Measurements from ENCODE around the gene EP400. TPM values are rescaled to one million over a fixed set of nuclear protein-coding genes. Genes with fewer than 3 reads are reported as not detected.

EP400 gene
- total and polyA plus RNA-seq, 2 of the 4 experiments (the other 2 are of a cell fraction), result 4.3 to 11.4 TPM

- H4K8ac ChIP-seq (ENCODE audit: low read depth in 2 of 2, low read length in 2 of 2), result no peak overlapping the region
- ChIA-PET POLR2A (ENCODE audit: unreplicated experiment) (no interaction called here), CTCF (no interaction called here)
- H4K20me1 ChIP-seq (ENCODE audit: insufficient read depth, low read length), result peaks cover 2% of the 10 kb centered on the region; the same call in 1 of the 2 replicates
- no peaks in the 10 kb centered on the region for H3K27me3 ChIP-seq (ENCODE audit: control insufficient read depth, insufficient read depth, low read length)
- H2BK120ac ChIP-seq (ENCODE audit: low read depth, low read length), result no peak overlapping the region
- no peak overlapping the region for H4K91ac ChIP-seq (ENCODE audit: insufficient read depth, low read depth, low read length)
- H2BK20ac ChIP-seq (ENCODE audit: low read depth, low read length), result no peak overlapping the region
- H3K4me3 ChIP-seq (ENCODE audit: insufficient read depth, low read depth, low read length), result no peak overlapping the region
- no peaks in the 10 kb centered on the region for H3K9me3 ChIP-seq (ENCODE audit: control insufficient read depth, insufficient read depth, low read length)
- no peak overlapping the region for H3K4me2 ChIP-seq (ENCODE audit: low read depth, low read length)
- 0 out of 4 replicates have a peak, but pooled peaks cover 0 to 7% of the 10 kb centered on the region in 2 experiments for H3K79me1 ChIP-seq (ENCODE audit: low read depth in 1 of 2, low read length in 2 of 2)
- dilution Hi-C loops (cut with HindIII; ENCODE audit: low sequenced_read_pairs, unreplicated experiment) (no loop called here), intact Hi-C loops (cut with micrococcal nuclease) (no loop called here), in situ Hi-C loops (cut with MboI; ENCODE audit: low sequenced_read_pairs) (no loop called here)
- H3K56ac ChIP-seq (ENCODE audit: extremely low read depth, insufficient read depth, low read length), result no peak overlapping the region
- BruUV-seq (replicated peaks), result no TSS peak
- no peak overlapping the region for H3K23ac ChIP-seq (ENCODE audit: low read depth, low read length)
- no peak overlapping the region for H3K4ac ChIP-seq (ENCODE audit: low read depth, low read length)
- H2AK9ac ChIP-seq (replicated peaks; ENCODE audit: low read depth, low read length, poor library complexity), result no peak overlapping the region
- H3K14ac ChIP-seq (replicated peaks; ENCODE audit: low read depth, low read length), result no peak overlapping the region
- H4K5ac ChIP-seq (ENCODE audit: low read depth, low read length), result no peak overlapping the region
- H3K9ac ChIP-seq (ENCODE audit: low read depth, low read length), result no peak overlapping the region
- H3K18ac ChIP-seq (ENCODE audit: low read depth, low read length), result no peak overlapping the region
- no peak overlapping the region for H3K27ac ChIP-seq (ENCODE audit: insufficient read depth, low read length)
- no peak overlapping the region for H2BK15ac ChIP-seq (ENCODE audit: low read depth, low read length)
- DNase-seq, result no peak
- H2AFZ ChIP-seq (replicated peaks; ENCODE audit: low read length, poor library complexity), result no peak overlapping the region
- H2BK5ac ChIP-seq (ENCODE audit: low read depth, low read length, poor library complexity, severe bottlenecking), result no peak overlapping the region
- H2AK5ac ChIP-seq (ENCODE audit: low read depth, low read length), result no peak overlapping the region
- WGBS, 2 experiments (ENCODE audit: extremely low coverage in 2 of 2, insufficient read length in 1 of 2), result 100% methylated on average over 3 of the region's 31 CpGs; no CpG with 5 or more reads in 1 of the 2 experiments
- H3K4me1 ChIP-seq (ENCODE audit: control insufficient read depth, insufficient read depth, low read length), result peaks cover 7% of the 10 kb centered on the region
- no peak for ATAC-seq (ENCODE audit: low read depth)
- TF ChIP-seq POLR2A (IDR thresholded peaks at IDR 0.05; ENCODE audit: low read depth, low read length) (no peak), BHLHE40 (IDR thresholded peaks at IDR 0.05; ENCODE audit: low read depth, low read length) (no peak)
- TF ChIP-seq, protein P1, sequence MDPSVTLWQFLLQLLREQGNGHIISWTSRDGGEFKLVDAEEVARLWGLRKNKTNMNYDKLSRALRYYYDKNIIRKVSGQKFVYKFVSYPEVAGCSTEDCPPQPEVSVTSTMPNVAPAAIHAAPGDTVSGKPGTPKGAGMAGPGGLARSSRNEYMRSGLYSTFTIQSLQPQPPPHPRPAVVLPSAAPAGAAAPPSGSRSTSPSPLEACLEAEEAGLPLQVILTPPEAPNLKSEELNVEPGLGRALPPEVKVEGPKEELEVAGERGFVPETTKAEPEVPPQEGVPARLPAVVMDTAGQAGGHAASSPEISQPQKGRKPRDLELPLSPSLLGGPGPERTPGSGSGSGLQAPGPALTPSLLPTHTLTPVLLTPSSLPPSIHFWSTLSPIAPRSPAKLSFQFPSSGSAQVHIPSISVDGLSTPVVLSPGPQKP (IDR thresholded peaks at IDR 0.05; ENCODE audit: borderline replicate concordance, low read depth, low read length), result no peak
- H3K9me1 ChIP-seq (ENCODE audit: insufficient read depth, low read length), result no peaks in the 10 kb centered on the region
- H3K36me3 ChIP-seq (ENCODE audit: control insufficient read depth, insufficient read depth, low read length), result peaks cover 73% of the 10 kb centered on the region
These were observed 32.5 kb upstream of the EP400 start for GRCh38 chr12:131917139-131917710.
